Measurements from ENCODE around the gene RITA1. TPM values are rescaled to one million over a fixed set of nuclear protein-coding genes. Genes with fewer than 3 reads are reported as not detected.
"Not testable (repeated sequence)": the region's sequence is repeated elsewhere in the genome, so short reads cannot be mapped to it uniquely, and the experiment has no call there.

RITA1 gene
- total and polyA plus RNA-seq, 9 donors, result 6.8 to 19.4 (median 15.4) TPM

DNA sequence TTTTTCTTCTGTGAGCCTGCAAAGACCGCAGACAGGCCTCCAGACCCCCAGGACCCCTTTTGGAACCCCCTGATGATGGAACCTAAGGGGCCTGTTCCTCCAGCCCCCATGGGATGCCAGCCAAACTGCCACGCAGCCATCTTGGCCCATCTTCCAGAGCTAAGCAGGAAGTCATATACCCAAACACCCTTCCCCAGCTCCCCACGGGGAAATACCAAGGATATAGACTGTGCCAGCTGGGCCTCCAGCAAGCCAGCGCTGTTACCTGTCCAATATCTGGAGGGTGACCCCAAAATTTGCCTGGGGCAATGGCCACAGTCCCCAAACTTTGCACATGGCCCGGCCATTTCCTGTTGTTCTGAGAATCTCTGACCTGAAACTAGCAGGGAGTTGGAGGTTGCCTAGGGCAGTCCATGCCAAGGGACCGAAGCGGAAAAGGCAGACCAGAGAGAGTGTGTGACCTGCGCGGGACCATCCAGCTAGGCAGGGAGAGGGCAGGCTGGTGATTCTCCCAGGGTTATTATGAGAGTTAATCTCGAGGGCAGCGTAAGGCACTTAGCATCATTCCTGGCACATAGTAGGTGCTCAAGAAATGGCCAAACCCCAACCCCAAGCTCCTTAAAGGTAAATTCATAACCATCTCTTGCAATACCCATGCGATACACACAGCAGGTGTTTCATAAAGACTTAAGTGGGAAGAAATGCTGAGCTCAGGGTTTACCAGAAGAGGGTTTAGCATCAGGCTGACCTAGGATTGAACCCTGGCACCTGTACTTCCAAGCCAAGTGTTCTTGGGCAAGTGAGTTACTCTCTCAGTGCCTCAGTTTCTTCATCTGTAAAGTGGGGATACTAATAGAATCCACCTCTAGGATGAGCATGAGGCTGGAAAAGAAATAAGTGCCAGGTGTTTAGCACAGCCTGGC, 47.4 kb upstream of the RITA1 start:
- H3K27me3 ChIP-seq, result no peaks in the 10 kb centered on the region
- TF ChIP-seq, protein P1, sequence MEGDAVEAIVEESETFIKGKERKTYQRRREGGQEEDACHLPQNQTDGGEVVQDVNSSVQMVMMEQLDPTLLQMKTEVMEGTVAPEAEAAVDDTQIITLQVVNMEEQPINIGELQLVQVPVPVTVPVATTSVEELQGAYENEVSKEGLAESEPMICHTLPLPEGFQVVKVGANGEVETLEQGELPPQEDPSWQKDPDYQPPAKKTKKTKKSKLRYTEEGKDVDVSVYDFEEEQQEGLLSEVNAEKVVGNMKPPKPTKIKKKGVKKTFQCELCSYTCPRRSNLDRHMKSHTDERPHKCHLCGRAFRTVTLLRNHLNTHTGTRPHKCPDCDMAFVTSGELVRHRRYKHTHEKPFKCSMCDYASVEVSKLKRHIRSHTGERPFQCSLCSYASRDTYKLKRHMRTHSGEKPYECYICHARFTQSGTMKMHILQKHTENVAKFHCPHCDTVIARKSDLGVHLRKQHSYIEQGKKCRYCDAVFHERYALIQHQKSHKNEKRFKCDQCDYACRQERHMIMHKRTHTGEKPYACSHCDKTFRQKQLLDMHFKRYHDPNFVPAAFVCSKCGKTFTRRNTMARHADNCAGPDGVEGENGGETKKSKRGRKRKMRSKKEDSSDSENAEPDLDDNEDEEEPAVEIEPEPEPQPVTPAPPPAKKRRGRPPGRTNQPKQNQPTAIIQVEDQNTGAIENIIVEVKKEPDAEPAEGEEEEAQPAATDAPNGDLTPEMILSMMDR (IDR thresholded peaks at IDR 0.05), result no peak
- TF ChIP-seq EP300 (IDR thresholded peaks at IDR 0.05) (no peak), POLR2A (IDR thresholded peaks at IDR 0.05) (no peak)

DNA sequence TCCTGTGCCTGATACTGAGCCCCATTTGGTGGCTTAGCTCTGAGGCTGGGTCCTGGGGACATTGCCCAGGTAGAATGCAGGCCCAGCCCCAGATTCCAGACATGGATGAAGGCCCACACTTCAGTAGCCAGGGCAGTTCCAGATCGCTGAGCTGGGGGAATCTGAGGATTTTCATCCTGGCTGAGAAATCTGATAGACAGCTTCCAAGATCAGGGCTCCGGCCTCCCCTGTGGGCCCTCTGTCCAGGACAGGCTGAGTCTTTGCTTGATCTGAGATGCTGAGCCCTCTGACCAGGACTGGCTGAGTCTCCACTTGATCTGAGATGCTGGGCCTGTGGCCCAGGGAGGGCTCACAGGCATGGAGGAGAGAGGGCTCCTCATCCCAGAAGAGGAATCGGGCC, 46.7 kb upstream of the RITA1 start:
- H3K36me3 ChIP-seq, result no peaks in the 10 kb centered on the region
- no peak for DNase-seq
- 65 to 77% (median 67%) methylated on average over 3 of the region's 3 CpGs for WGBS, 3 donors
- no peak overlapping the region for H3K4me3 ChIP-seq
- no peaks in the 10 kb centered on the region for H3K9me3 ChIP-seq
- no peaks in the 10 kb centered on the region for H3K27me3 ChIP-seq
- no peak for TF ChIP-seq POLR2A (IDR thresholded peaks at IDR 0.05)
- TF ChIP-seq, protein P1 (IDR thresholded peaks at IDR 0.05), result no peak
- TF ChIP-seq EP300 (IDR thresholded peaks at IDR 0.05), result no peak
- intact Hi-C loops (cut with DNase I), result no loop called here
- no peak overlapping the region for H3K27ac ChIP-seq
- H3K4me1 ChIP-seq (ENCODE audit: insufficient read depth), result no peaks in the 10 kb centered on the region

More for the DNA sequence above, 47.4 kb upstream of the RITA1 start:
- no peak overlapping the region for H3K4me3 ChIP-seq
- 77 to 79% (median 79%) methylated on average over 12 of the region's 12 CpGs for WGBS, 3 donors
- intact Hi-C loops (cut with DNase I), result no loop called here
- H3K36me3 ChIP-seq, result no peaks in the 10 kb centered on the region
- DNase-seq, result no peak
- H3K4me1 ChIP-seq (ENCODE audit: insufficient read depth), result no peaks in the 10 kb centered on the region
- no peaks in the 10 kb centered on the region for H3K9me3 ChIP-seq
- H3K27ac ChIP-seq, result no peak overlapping the region

DNA sequence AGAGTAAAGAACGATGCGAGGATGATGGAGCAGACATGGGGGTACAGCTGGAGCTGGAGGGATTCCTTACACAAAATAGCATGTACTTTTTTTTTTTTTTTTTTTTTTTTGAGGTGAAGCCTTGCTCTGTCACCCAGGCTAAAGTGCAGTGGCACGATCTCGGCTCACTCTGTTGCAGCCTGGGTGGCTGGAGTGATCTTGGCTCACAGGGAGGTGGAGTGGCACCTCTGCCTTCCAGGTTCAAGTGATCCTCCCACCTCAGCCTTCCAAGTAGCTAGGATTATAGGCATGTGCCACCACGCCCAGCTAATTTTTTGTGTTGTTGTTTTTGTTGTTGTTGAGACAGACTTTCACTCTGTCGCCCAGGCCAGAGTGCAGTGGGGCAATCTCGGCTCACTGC, 44.8 kb upstream of the RITA1 start:
- no peak for DNase-seq
- intact Hi-C loops (cut with DNase I), result no loop called here
- Histone ChIP-seq H3K36me3 (no peaks in the 10 kb centered on the region), H3K4me3 (no peak overlapping the region), H3K27ac (no peak overlapping the region), H3K9me3 (no peaks in the 10 kb centered on the region), H3K4me1 (ENCODE audit: insufficient read depth) (no peaks in the 10 kb centered on the region), H3K27me3 (no peaks in the 10 kb centered on the region)
- TF ChIP-seq EP300 (IDR thresholded peaks at IDR 0.05), result no peak
- TF ChIP-seq, protein P1 (IDR thresholded peaks at IDR 0.05), result no peak
- no peak for TF ChIP-seq POLR2A (IDR thresholded peaks at IDR 0.05)
- 74 to 86% (median 77%) methylated on average over 7 of the region's 7 CpGs for WGBS, 3 donors

DNA sequence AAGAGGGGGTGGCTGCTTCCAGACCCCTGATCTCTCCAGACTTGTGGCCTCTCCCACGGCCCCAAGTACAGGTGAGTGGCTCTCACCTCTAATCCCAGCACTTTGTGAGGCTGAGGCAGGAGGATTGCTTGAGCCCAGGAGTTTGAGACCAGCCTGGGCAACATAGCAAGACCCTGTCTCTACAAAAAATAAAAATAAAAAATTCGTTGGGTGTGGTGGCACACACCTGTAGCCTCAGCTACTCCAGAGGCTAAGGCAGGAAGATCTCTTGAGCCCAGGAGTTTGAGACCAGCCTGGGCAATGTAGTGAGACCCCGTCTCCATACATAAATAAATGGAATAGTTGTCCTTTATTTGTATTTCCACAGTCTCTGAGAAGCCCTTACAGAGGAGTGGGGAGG, 43.8 kb upstream of the RITA1 start:
- intact Hi-C loops (cut with DNase I); H3K27me3 ChIP-seq; H3K4me1 ChIP-seq (ENCODE audit: insufficient read depth); H3K27ac ChIP-seq; H3K4me3 ChIP-seq; H3K36me3 ChIP-seq; H3K9me3 ChIP-seq; DNase-seq: not testable (repeated sequence)
- 75 to 81% (median 80%) methylated on average over 3 of the region's 3 CpGs for WGBS, 3 donors

All from ovary (tissue), 9 donors.